Type B pancreatic cell (in vitro differentiated cells): ENCODE results near the gene SLAMF6. TPM values are rescaled to one million over a fixed set of nuclear protein-coding genes. Genes with fewer than 3 reads are reported as not detected.

Experiments used
- DNase-seq: peaks from one replicate; pipeline ENCODE4 v3.0.0; 2021; ENCODE audit warnings: mixed read lengths; ENCODE audit not compliant: unreplicated experiment; ENCODE audit errors: extremely low spot score
- H3K27ac Mint-ChIP-seq: 2 replicates; pipeline ENCODE4 v1.8.0; 2021; ENCODE audit warnings: mild to moderate bottlenecking, mixed read lengths
- H3K27me3 Mint-ChIP-seq: 2 replicates; pipeline ENCODE4 v1.8.0; 2021; ENCODE audit warnings: mixed read lengths
- H3K36me3 Mint-ChIP-seq: 2 replicates; pipeline ENCODE4 v1.8.0; 2021; ENCODE audit warnings: mixed read lengths
- H3K4me1 Mint-ChIP-seq: one replicate; pipeline ENCODE4 v1.8.0; 2021; ENCODE audit warnings: mixed read lengths; ENCODE audit not compliant: unreplicated experiment
- H3K4me3 Mint-ChIP-seq: 2 replicates; pipeline ENCODE4 v1.8.0; 2021; ENCODE audit warnings: mild to moderate bottlenecking, mixed read lengths
- H3K9me3 Mint-ChIP-seq: 2 replicates; pipeline ENCODE4 v1.8.0; 2021; ENCODE audit warnings: mixed read lengths
- total RNA-seq: library from RNA; stranded (reverse); gene quantifications from 2 replicates; pipeline ENCODE4 v1.2.1, GENCODE V29; 2021; ENCODE audit warnings: low replicate concordance
- TF ChIP-seq, protein P1 (sequence below): fragments of 200-600 bp; sonication (generic); conservative IDR thresholded peaks from 2 replicates; pipeline ENCODE4 v1.5.0; 2021; ENCODE audit warnings: antibody characterized with exemption, mild to moderate bottlenecking

Gene SLAMF6
- total RNA-seq, 1 donor from 2014 or later = not detected

DNA sequence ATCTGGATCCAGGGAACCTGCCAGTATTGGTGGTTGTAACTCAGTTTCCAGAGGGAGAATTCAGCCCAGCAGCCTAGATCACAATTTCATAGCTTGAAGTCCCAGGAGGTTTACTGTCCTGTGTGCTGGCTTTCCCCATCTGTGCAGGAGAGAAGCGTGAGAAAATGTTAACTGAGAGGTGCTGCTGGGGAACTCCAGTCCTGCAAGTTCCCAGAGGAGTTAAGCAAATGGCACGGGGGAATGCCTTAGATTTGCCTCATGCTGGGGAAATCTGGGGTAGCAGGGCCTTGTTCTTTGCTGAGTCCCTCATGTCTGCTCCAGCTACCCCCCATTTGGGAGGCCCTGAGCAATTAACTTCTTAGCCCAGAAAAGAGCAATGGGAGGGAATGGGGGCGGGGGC, 25.1 kb upstream of the SLAMF6 start:
- peaks cover 4% of the 10 kb centered on the region for H3K27me3 Mint-ChIP-seq

GRCh38 chr1:160547422-160547821, 24.4 kb upstream of the SLAMF6 start:
- no peak overlapping the region for H3K27ac Mint-ChIP-seq
- TF ChIP-seq, protein P1, sequence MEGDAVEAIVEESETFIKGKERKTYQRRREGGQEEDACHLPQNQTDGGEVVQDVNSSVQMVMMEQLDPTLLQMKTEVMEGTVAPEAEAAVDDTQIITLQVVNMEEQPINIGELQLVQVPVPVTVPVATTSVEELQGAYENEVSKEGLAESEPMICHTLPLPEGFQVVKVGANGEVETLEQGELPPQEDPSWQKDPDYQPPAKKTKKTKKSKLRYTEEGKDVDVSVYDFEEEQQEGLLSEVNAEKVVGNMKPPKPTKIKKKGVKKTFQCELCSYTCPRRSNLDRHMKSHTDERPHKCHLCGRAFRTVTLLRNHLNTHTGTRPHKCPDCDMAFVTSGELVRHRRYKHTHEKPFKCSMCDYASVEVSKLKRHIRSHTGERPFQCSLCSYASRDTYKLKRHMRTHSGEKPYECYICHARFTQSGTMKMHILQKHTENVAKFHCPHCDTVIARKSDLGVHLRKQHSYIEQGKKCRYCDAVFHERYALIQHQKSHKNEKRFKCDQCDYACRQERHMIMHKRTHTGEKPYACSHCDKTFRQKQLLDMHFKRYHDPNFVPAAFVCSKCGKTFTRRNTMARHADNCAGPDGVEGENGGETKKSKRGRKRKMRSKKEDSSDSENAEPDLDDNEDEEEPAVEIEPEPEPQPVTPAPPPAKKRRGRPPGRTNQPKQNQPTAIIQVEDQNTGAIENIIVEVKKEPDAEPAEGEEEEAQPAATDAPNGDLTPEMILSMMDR = no peak
- H3K9me3 Mint-ChIP-seq = no peaks in the 10 kb centered on the region
- H3K36me3 Mint-ChIP-seq = no peaks in the 10 kb centered on the region
- no peaks in the 10 kb centered on the region for H3K4me1 Mint-ChIP-seq
- no peak overlapping the region for H3K4me3 Mint-ChIP-seq
- peaks cover 4% of the 10 kb centered on the region for H3K27me3 Mint-ChIP-seq
- DNase-seq = no peak

More for the DNA sequence above, 25.1 kb upstream of the SLAMF6 start:
- H3K4me1 Mint-ChIP-seq = no peaks in the 10 kb centered on the region
- H3K9me3 Mint-ChIP-seq = no peaks in the 10 kb centered on the region
- DNase-seq = no peak
- TF ChIP-seq, protein P1 = no peak
- H3K4me3 Mint-ChIP-seq = no peak overlapping the region
- H3K36me3 Mint-ChIP-seq = no peaks in the 10 kb centered on the region
- no peak overlapping the region for H3K27ac Mint-ChIP-seq

DNA sequence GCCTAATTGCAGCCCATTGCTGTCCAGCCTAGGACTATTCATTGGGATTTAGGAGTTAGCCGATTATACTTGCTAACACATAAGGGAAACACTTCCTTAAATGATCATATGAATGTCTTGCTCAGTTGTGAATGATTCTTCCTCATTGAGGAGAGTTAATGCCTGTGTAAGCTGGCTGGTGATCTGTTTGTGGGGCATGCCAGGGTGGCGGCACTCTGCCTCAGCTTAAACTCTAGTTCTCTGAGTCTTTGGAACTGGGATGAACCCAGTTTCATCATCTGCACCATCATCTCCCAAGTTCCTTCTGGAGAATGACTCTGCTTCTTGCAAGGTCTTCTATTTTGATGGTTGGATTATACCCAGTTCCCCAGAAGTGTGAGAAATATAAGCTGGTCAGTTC, 23.9 kb upstream of the SLAMF6 start:
- TF ChIP-seq, protein P1 = no peak
- H3K27me3 Mint-ChIP-seq = peaks cover 4% of the 10 kb centered on the region
- no peak overlapping the region for H3K27ac Mint-ChIP-seq
- H3K9me3 Mint-ChIP-seq = no peaks in the 10 kb centered on the region
- no peak for DNase-seq
- H3K4me3 Mint-ChIP-seq = no peak overlapping the region
- H3K4me1 Mint-ChIP-seq = peaks cover 2% of the 10 kb centered on the region
- H3K36me3 Mint-ChIP-seq = no peaks in the 10 kb centered on the region

DNA sequence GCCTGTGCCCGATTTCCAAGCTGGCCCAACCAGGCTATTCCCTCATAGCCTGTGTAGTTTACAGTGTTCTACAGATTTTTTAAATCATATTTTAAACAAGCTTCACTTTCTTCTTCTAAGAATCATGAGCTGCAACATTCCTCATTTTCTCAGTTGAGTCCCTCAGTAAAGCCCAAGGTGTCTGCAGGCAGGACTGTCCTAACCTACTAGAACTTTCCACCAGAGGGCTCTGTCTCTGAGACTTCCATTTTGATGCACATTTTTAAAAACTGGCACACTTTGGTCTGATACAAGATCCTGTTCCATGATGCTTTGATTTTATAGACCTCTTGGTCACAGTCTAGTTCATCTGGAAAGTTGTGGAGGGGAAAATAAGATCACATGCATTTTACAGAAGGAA, 21.6 kb upstream of the SLAMF6 start:
- Mint-ChIP-seq H3K27me3 (peaks cover 4% of the 10 kb centered on the region), H3K27ac (no peak overlapping the region), H3K4me1 (peaks cover 7% of the 10 kb centered on the region), H3K9me3 (no peaks in the 10 kb centered on the region), H3K36me3 (no peaks in the 10 kb centered on the region), H3K4me3 (no peak overlapping the region)
- no peak for DNase-seq
- TF ChIP-seq, protein P1 = peak; percentile 60

- H3K4me3 Mint-ChIP-seq = no peak overlapping the region
- no peaks in the 10 kb centered on the region for H3K27me3 Mint-ChIP-seq
- H3K36me3 Mint-ChIP-seq = no peaks in the 10 kb centered on the region
- no peaks in the 10 kb centered on the region for H3K9me3 Mint-ChIP-seq
- DNase-seq = no peak
- H3K27ac Mint-ChIP-seq = no peak overlapping the region
- H3K4me1 Mint-ChIP-seq = peaks cover 7% of the 10 kb centered on the region
- TF ChIP-seq, protein P1 = no peak
Observed at GRCh38 chr1:160542303-160542945, 19.4 kb upstream of the SLAMF6 start.
